Panc1 (cell line): ENCODE measurements around the gene RNF182.

ENCODE experiments used
- CTCF ChIP-seq: fragments of 450-650 bp; IDR thresholded peaks from 2 replicates; pipeline ENCODE4 v1.5.1; 2017; ENCODE audit warnings: mild to moderate bottlenecking
- POLR2AphosphoS5 ChIP-seq: IDR thresholded peaks from 2 replicates; pipeline ENCODE4 v1.6.1; 2012; ENCODE audit warnings: mild to moderate bottlenecking, low read depth, low read length, moderate library complexity
- REST ChIP-seq, 2 experiments: IDR thresholded peaks; 2 replicates each; pipeline ENCODE4 v1.6.1; 2011 to 2012; ENCODE audit warnings: low read depth in 2 of 2, control low read depth in 1 of 2, low read length in 1 of 2, mild to moderate bottlenecking in 1 of 2, moderate library complexity in 1 of 2; ENCODE audit not compliant: insufficient read depth in 1 of 2
- SIN3A ChIP-seq: IDR thresholded peaks from 2 replicates; pipeline ENCODE4 v1.6.1; 2012; ENCODE audit warnings: low read depth, mild to moderate bottlenecking, low read length, moderate library complexity, borderline replicate concordance; ENCODE audit not compliant: insufficient read depth
- TCF7L2 ChIP-seq: IDR thresholded peaks from 2 replicates; pipeline ENCODE4 v1.6.1; 2011; ENCODE audit warnings: mild to moderate bottlenecking, low read depth, low read length, inconsistent platforms

- TF ChIP-seq POLR2AphosphoS5 (no peak), CTCF (no peak), SIN3A (no peak), TCF7L2 (no peak), REST (IDR thresholded peaks at IDR 0.05; ENCODE audit: insufficient read depth in 1 of 2, low read depth in 2 of 2, low read length in 1 of 2) (no peak)
Measured at GRCh38 chr6:13978102-13978640, 53.4 kb downstream of the RNF182 start.
